HG03378 (cell line): ENCODE results near the gene MARK3.
A peak's percentile ranks its signal among the peaks of the same experiment; 100 is the strongest.

Experiments
- ATAC-seq: cut with Tn5 transposase; IDR thresholded peaks from one replicate; pipeline ENCODE4 v1.9.1; 2021; ENCODE audit warnings: mild to moderate bottlenecking, moderate library complexity; ENCODE audit not compliant: unreplicated experiment

The MARK3 gene

DNA sequence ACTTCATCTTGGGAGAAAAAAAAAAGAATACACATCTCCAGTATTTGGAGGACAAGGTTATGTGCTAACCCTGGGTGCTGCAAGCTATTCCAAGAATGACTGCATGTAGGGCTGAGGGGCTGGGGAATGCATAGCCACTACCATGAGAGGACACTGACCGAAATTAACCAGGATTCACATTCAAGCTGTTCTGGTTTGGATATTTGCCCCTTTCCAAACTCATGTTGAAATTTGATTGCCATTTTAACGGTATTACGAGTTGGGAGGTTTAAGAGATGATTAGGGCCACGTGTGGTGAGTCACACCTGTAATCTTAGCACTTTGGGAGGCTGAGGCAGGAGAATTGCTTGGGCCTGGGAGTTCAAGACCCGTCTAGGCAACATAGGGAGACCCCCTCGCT, 18.5 kb upstream of the MARK3 start:
- ATAC-seq = no peak

DNA sequence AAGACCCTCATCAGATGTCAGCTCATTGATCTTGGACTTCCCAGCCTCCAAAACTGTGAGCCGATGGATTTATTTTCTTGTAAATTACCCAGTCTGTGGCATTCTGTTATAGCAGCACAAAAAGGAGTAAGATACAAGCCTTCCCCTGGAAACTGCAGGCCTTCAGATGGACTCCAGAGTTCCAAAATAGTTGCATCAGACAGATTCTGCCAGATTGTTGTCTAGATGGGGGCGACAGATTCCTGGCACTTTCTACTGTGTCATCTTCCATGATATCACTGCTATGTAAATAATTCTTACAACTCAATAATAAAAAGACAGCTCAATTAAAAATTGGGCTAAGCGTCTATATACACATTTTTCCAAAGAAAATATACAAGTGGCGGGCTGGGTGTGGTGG, 17.2 kb upstream of the MARK3 start:
- no peak for ATAC-seq

DNA sequence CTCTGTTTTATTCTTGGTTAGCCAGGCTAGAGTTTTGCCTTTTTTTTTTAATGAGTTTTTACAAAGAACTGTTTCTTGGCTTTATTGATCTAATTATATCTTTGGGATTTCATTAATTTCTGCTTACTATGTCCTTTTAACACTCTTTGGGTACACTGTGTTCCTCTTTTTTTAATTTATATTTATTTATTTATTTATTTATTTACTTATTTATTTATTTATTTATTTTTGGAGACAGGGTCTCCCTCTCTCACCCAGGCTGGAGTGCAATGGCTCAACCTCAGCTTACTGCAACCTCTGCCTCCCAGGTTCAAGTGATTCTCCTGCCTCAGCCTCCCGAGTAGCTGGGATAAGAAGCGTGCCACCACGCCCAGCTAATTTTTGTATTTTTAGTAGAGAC, 15.1 kb upstream of the MARK3 start:
- ATAC-seq = no peak

DNA sequence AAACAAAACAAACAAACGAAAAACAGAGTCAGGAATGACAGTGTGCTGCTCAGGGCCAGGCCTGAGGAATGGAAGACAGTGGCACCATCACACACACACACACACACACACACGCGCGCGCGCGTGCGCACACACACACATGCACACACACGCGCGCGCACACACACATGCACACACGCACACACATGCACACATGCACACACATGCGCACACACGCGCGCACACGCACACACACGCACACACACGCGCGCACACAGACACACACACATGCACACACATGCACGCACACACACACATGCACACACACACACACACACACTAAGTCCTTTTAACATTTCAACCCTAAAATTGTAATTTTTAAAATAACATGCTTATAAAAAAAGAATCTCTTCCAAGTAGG, 13.2 kb upstream of the MARK3 start:
- ATAC-seq = no peak

DNA sequence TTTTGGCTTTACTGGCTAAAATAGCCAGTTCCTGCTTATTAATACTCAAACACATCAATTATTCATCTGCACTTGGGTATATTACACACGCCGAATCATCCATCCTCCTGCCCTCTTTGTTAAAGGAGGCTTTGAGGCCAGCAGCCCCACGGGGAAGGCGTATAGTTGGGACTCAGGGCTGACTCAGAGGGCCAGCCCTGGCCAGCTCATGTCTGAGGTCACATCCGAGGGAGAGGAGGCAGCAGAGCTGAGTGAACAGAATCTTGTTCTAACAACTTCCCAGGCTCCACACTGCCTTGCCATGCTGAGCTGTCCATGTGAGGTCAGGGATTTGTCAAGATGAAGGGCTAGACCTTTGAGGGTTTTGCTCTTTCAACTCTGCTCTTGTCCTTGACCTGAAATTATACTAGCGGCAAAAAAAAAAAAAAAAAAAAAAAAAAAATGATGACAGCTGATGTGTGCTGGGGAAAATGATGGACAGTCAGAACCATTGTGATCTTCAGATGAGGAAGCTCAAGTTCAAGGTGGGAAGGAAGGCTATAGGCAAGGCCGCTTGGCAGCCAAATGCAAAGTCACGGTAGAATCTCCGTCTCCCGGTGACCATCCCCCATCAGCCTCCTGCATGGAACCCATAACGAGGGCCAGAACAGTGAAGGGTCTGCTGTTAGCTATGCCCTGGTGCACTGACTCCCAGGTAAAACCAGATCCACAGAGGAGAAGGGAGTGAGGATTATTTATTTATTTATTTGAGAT, 12.5 kb upstream of the MARK3 start:
- no peak for ATAC-seq

DNA sequence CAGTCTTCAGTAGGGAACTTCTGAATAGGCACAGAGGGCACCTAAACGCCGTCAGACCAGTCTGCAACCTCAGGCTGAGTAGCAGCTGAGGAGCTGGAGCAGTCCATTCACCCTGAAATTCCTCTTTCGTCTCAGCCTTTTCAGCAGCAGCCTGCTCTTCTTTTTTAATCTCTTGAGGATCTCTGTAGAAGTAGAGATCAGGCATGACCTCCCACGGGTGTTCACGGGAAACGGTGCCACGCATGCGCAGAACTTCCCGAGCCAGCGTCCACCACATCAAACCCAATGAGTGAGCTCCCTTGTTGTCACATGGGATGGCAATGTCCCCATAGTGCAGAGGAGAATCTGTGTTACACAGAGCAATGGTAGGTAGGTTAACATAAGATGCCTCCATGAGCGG, 11.1 kb upstream of the MARK3 start:
- ATAC-seq = no peak

DNA sequence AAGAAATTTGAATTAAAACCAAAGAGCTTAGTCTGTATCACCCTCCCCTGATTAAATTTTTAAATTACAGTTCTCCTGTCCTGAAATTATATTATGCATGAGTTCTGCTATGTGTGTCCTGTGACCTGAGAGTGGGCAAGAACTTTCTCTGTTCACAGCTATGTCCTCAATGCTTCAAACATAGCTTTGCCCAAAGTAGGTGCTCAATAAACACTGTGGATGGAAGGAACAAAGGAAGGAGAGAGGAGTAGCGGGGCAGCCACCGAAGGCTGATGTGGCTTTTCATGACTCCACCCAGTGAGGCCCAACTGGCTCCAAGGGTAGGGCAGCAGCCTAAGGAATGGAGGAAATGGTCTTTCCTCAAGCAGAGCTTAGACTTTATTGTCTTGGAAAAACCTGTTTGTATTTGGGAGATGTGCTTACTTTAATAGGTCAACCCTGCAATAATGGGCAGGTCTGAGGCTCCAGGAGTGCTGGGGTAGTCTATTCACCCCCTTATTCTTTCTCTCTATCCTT, 7.6 kb upstream of the MARK3 start:
- ATAC-seq = no peak

DNA sequence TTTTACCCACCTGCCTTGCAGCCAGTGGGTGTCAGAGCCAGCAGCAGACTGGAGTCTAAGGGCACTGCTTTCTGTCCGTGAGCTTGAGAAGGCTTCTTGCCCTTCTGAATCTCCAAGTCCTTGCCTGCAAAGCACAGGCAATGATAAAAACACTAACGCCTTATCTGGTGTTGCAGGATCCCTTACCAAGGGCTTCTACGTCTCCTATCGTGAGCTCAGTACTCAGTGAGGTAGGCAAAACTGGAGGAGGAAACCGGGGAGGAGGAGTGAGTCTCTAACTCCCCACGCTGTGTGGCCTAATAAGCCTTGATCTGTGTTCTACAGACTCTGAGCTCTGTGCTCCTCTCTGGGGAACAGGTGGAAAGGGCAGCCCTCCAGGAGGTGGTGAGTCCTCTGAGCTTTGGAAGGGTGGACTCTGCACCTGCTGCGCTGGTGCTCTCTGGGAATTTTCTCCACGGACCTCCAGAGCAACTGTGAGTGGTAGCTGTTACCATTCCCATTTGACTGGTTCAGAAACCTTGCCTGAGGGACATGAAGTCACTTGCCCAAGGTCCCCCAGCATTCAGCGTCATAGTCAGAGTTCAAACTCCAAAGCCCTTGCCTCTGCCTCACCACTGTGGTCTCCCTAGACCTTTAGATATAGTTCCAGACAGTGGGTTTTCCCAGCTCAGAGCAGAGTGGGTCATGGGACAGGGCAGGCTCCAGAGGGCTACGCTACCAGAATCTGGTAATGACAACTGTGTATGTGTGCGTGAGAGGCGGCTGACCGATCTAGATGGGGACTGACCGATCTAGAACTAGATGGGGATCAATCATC, 7.0 kb upstream of the MARK3 start:
- no peak for ATAC-seq

DNA sequence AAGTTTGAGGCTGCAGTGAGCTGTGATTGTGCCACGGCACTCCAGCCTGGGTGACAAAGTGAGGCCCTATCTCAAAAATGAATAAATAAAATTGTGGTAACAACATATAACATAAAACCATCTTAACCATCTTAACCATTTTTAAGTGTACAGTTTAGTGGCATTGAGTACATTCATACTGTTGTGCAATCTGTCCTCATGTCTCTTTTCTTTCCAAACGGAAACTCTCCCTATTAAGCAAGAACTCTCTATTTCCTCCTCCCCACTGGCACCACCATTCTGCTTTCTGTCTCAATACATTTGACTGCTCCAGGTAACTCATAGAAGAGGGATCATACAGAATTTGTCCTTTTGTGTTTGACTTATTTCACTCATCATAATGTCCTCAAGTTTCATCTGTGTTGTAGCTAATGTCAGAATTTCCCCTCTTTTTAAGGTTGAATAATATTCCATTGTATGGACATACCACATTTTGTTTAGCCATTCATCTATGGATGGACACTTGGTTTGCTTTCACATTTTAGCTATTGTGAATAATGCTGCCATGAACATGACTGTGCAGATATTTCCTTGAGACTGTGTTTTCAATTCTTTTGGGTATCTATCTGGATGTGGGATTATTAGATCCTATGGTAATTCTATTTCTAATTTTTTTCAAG, 4.4 kb upstream of the MARK3 start:
- no peak for ATAC-seq

DNA sequence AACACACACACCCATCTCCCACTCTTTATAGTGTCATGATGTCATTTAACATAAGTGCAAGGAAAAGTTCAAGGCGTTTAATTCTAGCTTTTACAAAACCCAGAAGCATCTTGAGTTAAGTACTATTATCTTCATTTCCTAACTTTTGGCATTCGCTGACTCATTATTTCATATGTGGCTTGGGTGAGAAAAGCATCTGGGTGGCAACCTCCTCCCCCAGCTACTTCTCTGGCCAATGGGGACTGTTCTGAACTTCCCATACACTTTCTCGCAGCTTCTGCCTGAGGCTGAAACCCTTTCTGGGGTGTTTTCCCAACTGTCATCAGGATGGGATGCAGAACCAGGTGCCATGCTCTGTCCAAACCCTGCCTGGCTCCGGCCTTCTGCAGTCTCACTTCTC, 2.8 kb upstream of the MARK3 start:
- no peak for ATAC-seq

DNA sequence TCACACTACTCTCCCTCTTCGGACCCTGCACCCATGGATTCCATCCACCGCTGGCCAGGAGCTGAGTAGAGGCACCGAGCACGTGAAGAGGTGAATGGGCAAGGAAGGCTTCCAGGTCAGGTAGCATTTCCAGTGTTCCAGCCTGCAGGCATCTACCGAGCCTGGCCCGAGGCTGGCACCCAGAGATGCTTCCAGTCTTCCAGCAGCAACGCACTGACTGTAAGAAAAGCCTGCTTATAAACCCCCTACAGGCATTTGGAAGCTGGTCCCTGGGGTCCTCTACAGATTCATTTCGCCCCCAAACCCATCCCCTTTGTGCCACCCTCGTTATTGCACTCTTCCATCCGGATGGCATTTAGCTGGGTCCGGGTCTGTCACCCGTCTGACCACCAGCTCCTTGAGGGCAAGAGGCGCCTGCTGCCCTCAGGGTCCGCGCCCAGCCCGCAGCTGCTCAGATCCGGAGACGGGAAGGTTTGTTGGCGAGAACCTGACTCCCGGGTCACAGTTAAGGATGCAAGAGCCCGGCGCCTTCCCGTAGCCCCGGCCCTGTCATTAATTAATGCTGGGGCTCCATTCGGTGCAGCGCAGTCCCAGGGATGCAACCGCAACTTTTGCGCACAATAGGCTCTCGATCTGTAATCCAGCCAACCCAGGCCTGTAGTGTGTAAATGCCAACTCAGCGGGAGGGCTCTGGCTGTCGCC, 614 bp upstream of the MARK3 start:
- peak; percentile 20 for ATAC-seq

DNA sequence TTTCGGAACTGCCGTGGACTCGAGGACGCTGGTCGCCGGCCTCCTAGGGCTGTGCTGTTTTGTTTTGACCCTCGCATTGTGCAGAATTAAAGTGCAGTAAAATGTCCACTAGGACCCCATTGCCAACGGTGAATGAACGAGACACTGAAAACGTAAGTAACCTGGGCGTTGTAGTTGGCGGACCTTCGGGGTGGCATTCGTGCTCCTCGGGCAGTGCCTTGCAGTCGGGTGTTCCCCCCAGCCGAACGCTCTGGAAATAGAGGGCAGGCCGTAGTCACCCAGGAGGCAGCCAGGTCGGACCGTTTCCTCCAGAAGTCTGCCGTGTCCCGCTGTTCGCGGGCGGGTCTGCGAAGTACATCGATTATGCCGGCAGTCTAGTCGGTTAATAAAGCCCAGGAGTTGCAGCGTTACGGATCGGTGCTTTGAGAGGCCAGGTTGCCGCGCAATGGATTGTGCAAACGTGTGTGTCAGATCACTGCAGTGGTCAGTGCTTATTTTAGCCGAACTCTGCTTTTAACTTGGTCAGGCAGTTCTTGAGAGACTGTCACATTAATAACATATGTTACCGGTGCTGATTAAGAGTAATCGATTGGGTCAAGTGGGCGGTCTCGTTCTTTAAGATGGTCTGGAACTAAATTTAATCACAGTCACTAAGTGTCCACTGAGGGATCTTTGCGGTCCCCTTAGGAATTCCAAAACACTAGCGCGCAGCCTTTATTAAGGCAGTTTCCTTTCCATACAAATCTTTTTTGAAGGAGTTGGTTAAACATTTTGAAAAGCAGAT, 906 bp downstream of the MARK3 start:
- ATAC-seq = peak; percentile 8

DNA sequence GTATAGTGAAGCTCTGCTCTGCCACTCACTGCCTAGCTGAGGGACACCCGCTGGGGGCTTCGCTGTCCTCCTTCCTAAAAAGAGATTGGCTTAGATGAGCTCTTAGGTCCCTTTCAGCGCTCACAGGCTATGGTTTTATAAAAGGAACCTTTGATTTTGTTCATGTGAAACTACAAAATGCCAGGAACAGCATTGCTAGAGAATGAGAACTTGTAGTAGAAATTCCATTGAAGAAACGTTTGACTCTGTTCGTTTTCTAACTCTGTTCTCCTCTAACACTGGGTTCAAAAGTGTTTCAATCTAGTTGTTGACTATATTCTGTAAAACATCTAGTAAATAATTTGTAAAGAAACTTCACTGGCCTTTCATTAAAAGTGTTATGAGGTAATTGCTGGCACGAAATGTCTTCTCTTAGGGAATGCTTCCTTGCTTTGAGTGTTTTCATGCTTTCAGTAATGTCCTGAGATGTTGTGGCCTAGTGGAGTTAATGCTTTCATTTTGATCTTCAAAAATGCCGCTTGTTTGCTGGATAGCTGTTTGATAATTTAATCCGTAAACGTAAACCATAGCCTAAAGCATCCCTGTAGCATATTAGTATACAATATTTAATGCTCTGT, 1.6 kb downstream of the MARK3 start:
- ATAC-seq = no peak

DNA sequence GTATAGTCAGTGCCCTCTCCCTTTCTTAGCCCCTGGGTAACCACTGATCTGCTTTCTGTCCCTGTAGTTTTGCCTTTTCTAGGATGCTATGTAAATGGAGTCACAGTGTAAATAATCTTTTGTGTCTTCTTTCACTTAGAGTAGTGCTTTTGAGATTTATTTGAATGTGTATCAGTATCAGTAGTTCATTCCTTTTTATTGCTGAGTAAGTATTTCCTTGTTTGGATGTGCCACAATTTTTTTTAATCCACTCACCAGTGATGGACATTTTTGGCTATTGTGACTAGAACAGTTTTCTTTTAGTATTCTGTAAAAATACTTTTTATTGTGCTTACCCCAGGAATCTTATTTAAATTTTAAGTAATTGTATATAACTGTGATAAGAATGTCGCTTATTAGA, 3.4 kb downstream of the MARK3 start:
- ATAC-seq = no peak

DNA sequence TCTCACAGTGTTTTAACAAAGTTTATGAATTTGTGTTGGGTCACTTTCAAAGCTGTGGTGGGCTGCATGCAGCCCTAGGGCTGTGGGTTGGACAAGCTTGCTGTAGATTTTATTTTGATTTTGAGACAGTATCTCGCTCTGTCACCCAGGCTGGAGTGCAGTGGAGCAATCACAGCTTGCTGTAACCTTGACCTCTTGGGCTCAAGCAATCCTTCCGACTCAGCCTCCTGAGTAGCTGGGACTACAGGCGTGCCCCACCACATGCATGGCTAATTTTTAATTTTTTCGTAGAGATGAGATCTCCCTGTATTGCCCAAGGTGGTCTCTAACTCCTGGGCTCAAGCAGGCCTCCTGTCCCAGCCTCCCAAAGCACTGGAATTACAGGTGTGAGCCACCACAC, 5.4 kb downstream of the MARK3 start:
- ATAC-seq = no peak

DNA sequence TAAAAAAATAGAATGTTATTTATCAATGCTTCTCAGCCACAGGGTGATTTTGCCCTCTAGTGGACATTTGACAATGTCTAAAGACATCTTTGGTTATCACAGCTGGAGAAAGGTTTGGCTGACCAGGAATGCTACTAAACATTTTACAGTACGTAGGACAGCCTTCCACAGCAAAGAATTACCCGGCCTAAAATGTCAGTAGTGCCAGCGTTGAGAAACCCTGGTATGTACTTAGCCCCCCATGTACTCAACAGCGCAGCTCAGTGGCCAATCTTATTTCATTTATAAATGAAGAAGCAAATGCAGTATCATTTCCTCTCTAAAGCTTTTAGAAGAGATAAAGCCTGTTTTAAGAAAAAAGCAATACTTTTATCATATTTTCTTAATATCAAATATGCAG, 5.8 kb downstream of the MARK3 start:
- ATAC-seq = no peak

DNA sequence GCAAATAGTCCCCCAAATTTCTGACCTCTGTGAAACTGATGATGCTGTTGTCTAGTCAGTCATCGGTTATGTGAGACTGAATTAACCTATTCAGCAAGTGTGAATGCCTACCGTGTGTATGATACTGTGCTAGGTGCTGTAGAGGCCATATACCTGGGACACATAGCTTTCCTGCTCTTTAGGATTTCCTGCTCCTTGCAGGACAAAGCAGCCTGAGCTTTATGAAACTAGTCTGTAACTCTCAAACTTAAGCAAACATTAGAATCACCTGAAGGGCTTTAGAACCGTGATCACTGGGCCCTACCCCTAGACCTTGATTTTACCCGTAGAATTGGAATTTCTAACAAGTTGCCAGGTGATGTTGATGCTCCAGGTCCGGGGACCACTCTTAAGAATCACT, 6.9 kb downstream of the MARK3 start:
- no peak for ATAC-seq

DNA sequence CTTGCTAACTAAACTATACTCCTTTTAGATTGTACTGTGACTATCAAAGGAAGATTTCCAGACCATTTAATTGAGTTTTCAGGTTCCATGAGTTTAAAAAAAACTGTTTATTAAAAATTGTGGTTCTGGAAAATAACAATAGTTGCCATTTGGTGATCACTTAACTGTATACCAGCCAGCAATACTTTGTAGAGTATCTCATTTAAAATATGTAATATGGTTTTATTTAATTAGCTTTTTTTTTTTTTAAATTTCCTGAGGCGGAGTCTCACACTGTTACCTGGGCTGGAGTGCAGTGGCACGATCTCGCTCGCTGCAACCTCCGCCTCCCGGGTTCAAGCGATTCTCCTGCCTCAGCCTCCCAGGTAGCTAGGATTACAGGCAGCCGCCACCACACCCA, 7.4 kb downstream of the MARK3 start:
- no peak for ATAC-seq

DNA sequence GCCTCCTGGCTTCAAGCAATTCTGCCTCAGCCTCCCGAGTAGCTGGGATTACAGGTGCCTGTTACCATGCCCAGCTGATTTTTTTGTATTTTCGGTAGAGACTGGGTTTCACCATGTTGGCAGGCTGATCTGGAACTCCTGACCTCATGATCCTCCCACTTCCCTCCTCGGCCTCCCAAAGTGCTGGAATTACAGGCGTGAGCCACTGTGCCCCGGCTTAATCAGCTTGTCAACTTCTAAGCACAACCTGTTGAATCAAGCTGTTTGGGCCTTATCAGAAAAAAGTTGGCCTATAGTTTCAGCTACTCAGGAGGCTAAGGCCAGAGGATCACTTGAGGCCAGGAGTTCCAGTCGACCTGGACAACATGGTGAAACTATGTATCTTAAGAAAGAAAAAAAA, 7.9 kb downstream of the MARK3 start:
- no peak for ATAC-seq
